A673 (cell line): ENCODE results near the gene POU1F1.
"Not testable (repeated sequence)": the region's sequence is repeated elsewhere in the genome, so short reads cannot be mapped to it uniquely, and the experiment has no call there.

Source experiments
- EZH2 ChIP-seq: fragments of 200-600 bp; sonication (generic); IDR thresholded peaks from 2 replicates; pipeline ENCODE4 v1.6.1; 2017; ENCODE audit warnings: borderline replicate concordance, low read depth, mild to moderate bottlenecking, mixed read lengths, antibody characterized with exemption, low read length; ENCODE audit not compliant: poor library complexity, severe bottlenecking
- TF ChIP-seq, protein P1 (sequence below): fragments of 300-800, 200-600 bp; sonication (generic); conservative IDR thresholded peaks from 2 replicates; pipeline ENCODE4 v1.5.1; 2017; ENCODE audit warnings: low read depth, mild to moderate bottlenecking, antibody characterized with exemption, low read length, moderate library complexity, mixed read lengths

DNA sequence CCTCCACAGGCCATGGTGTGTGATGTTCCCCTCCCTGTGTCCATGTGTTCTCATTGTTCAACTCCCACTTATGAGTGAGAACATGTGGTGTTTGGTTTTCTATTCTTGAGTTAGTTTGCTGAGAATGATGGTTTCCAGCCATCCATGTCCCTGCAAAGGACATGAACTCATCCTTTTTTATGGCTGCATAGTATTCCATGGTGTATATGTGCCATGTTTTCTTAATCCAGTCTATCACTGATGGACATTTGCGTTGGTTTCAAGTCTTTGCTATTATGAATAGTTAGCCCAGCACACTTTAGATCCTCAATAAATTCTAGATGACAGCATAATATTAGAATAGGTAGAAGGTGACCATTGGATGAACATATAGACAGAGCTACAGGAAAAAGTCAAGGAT lies 28.6 kb upstream of the POU1F1 start:
- TF ChIP-seq, protein P1, sequence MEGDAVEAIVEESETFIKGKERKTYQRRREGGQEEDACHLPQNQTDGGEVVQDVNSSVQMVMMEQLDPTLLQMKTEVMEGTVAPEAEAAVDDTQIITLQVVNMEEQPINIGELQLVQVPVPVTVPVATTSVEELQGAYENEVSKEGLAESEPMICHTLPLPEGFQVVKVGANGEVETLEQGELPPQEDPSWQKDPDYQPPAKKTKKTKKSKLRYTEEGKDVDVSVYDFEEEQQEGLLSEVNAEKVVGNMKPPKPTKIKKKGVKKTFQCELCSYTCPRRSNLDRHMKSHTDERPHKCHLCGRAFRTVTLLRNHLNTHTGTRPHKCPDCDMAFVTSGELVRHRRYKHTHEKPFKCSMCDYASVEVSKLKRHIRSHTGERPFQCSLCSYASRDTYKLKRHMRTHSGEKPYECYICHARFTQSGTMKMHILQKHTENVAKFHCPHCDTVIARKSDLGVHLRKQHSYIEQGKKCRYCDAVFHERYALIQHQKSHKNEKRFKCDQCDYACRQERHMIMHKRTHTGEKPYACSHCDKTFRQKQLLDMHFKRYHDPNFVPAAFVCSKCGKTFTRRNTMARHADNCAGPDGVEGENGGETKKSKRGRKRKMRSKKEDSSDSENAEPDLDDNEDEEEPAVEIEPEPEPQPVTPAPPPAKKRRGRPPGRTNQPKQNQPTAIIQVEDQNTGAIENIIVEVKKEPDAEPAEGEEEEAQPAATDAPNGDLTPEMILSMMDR: not testable (repeated sequence)
- TF ChIP-seq EZH2: not testable (repeated sequence)
